ENCODE measurements around the gene ADD1.
"Not testable (repeated sequence)": the region's sequence is repeated elsewhere in the genome, so short reads cannot be mapped to it uniquely, and the experiment has no call there.

The ADD1 gene

GRCh38 chr4:2942037-2942531, 98.4 kb downstream of the ADD1 start:
- H4K20me1 ChIP-seq, result peaks cover 7 to 100% (median 96%) of the 10 kb centered on the region in 11 experiments; a peak in 21 of 22 replicates
- peak overlapping the region in 6 of 11 experiments; percentile 4 to 46 (median 20); a peak in 6 of 22 replicates for H3K9ac ChIP-seq
- peaks cover 10 to 46% (median 21%) of the 10 kb centered on the region in 10 experiments for H3K4me1 ChIP-seq
- peak overlapping the region in 2 of 11 experiments; percentile 15 to 37; a peak in 4 of 22 replicates for H3K27ac ChIP-seq
- no peak overlapping the region for H3K4me3 ChIP-seq
- no peaks in the 10 kb centered on the region for H3K27me3 ChIP-seq
- no peak for TF ChIP-seq Cebpa-rat (IDR thresholded peaks at IDR 0.05)
- H3K4me2 ChIP-seq, result peak overlapping the region in 2 of 11 experiments; percentile 14 to 18; a peak in 1 of 22 replicates
- H3K36me3 ChIP-seq, result peaks cover 98 to 100% (median 100%) of the 10 kb centered on the region in 11 experiments
- no peaks in the 10 kb centered on the region for H3K9me3 ChIP-seq (replicated peaks in 1 of 11)

- H3K4me3 ChIP-seq, result no peak overlapping the region
- H3K36me3 ChIP-seq, result peaks cover 98 to 100% (median 100%) of the 10 kb centered on the region in 11 experiments
- peak overlapping the region in 2 of 11 experiments; percentile 15 to 37; a peak in 3 of 22 replicates for H3K27ac ChIP-seq
- H3K4me2 ChIP-seq, result peak overlapping the region in 2 of 11 experiments; percentile 14 to 18; a peak in 2 of 22 replicates
- H3K4me1 ChIP-seq, result peaks cover 4 to 40% (median 14%) of the 10 kb centered on the region in 10 experiments; a peak in 19 of 20 replicates
- H3K9me3 ChIP-seq (replicated peaks in 1 of 11), result no peaks in the 10 kb centered on the region
- peak overlapping the region in 6 of 11 experiments; percentile 4 to 46 (median 20); a peak in 5 of 22 replicates for H3K9ac ChIP-seq
- H3K27me3 ChIP-seq, result no peaks in the 10 kb centered on the region
- TF ChIP-seq Cebpa-rat (IDR thresholded peaks at IDR 0.05), result no peak
- H4K20me1 ChIP-seq, result peaks cover 4 to 100% (median 96%) of the 10 kb centered on the region in 11 experiments; a peak in 21 of 22 replicates
Observed at GRCh38 chr4:2942532-2943363, 99.1 kb downstream of the ADD1 start.

- H3K4me3 ChIP-seq, result no peak overlapping the region
- peaks cover 99 to 100% (median 100%) of the 10 kb centered on the region in 11 experiments for H3K36me3 ChIP-seq
- no peaks in the 10 kb centered on the region for H3K27me3 ChIP-seq
- H3K9ac ChIP-seq, result peak overlapping the region in 2 of 11 experiments; percentile 11 to 26; a peak in 1 of 22 replicates
- no peak overlapping the region for H3K27ac ChIP-seq
- no peaks in the 10 kb centered on the region for H3K9me3 ChIP-seq (replicated peaks in 1 of 11)
- TF ChIP-seq Cebpa-rat (IDR thresholded peaks at IDR 0.05), result no peak
- H3K4me2 ChIP-seq, result no peak overlapping the region; a peak in 1 of 22 replicates
- peaks cover 0 to 33% (median 10%) of the 10 kb centered on the region in 10 experiments; a peak in 12 of 20 replicates for H3K4me1 ChIP-seq
- H4K20me1 ChIP-seq, result peaks cover 4 to 100% (median 96%) of the 10 kb centered on the region in 11 experiments; a peak in 21 of 22 replicates
Observed at GRCh38 chr4:2943364-2944090, 99.9 kb downstream of the ADD1 start.

DNA sequence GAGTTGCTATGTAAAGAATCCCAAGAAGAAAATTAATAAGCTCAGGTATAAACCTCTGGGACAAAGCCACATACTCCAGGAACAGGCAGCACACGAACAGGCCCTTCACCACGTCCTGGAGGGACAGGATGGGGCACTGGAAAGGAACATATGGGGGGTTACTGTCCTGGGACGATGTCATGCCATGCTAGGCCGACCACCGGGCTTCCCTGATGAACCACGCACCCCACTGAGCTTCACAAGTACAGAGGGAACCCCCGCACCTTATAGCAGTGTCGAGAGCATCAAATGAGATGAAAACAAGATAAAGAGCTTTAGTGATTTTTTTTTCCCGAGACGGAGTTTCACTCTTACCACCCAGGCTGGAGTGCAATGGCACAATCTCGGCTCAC, 100.4 kb downstream of the ADD1 start:
- Histone ChIP-seq H3K27ac (no peak overlapping the region), H3K4me3 (no peak overlapping the region), H3K9me3 (replicated peaks in 1 of 11) (no peaks in the 10 kb centered on the region), H3K4me2 (no peak overlapping the region), H3K9ac (0 out of 22 replicates have a peak overlapping the region, but pooled peaks of 1 of the 11 experiments have one; percentile 26), H4K20me1 (peaks cover 7 to 100% (median 98%) of the 10 kb centered on the region in 11 experiments; a peak in 21 of 22 replicates), H3K4me1 (peaks cover 0 to 27% (median 10%) of the 10 kb centered on the region in 10 experiments; a peak in 11 of 20 replicates), H3K27me3 (no peaks in the 10 kb centered on the region), H3K36me3 (peaks cover 97 to 100% (median 100%) of the 10 kb centered on the region in 11 experiments)
- TF ChIP-seq Cebpa-rat (IDR thresholded peaks at IDR 0.05), result no peak

DNA sequence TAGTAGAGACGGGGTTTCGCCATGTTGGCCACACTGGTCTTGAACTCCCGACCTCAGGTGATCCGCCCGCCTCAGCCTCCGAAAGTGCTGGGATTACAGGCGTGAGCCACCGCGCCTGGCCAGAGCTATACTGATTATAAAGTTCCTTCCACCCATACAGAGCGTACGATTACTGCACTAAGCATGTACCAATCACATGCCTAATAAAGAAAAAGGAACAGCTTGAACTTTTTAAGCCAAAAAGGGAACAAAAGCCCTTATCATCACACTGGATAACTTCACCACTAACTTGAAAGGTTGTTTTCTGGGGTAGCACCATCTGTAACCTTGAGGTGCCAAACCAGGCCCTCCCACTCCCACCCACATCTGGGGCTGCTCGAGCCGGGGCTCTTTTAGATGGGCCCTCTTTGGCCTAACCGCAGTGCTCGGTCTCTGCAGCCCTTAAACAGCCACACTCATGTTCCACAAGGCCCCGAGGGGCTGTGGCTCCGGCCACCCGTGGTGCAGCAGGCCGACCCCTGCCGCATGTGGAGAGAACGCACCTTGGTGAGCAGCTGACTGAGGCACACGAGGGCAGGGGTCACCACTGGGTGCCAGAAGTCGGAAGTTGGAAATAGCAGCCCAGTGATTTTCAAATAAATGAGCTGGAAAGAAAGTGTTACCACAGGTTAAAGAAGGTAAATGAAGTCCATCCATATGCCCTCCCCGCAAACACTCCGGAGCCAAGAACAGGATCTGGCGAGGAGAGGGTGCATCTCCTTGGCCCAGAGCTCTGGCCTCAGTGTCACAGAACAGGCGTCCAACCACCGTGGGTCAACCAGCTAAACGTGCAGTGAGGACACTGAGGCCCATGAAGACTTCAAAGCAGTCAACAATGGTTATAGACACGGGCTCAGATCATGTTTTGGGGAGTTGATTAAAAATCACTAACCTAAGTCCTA, 101.2 kb downstream of the ADD1 start:
- TF ChIP-seq Cebpa-rat (IDR thresholded peaks at IDR 0.05), result no peak
- Histone ChIP-seq H3K9ac (no peak overlapping the region), H3K27ac (no peak overlapping the region), H3K36me3 (peaks cover 97 to 100% (median 100%) of the 10 kb centered on the region in 11 experiments), H3K4me2 (no peak overlapping the region), H3K4me1 (peaks cover 0 to 20% (median 10%) of the 10 kb centered on the region in 10 experiments; a peak in 11 of 20 replicates), H3K4me3 (no peak overlapping the region), H4K20me1 (peaks cover 6 to 100% (median 98%) of the 10 kb centered on the region in 11 experiments; a peak in 21 of 22 replicates), H3K9me3 (replicated peaks in 1 of 11) (no peaks in the 10 kb centered on the region), H3K27me3 (no peaks in the 10 kb centered on the region)

GRCh38 chr4:2945619-2946604, 102.3 kb downstream of the ADD1 start:
- H3K4me1 ChIP-seq, result peaks cover 0 to 20% (median 10%) of the 10 kb centered on the region in 10 experiments; a peak in 11 of 20 replicates
- H3K27ac ChIP-seq; H3K9me3 ChIP-seq (replicated peaks in 1 of 11); H3K9ac ChIP-seq; H3K4me2 ChIP-seq; H3K27me3 ChIP-seq; H3K4me3 ChIP-seq: not testable (repeated sequence)
- peaks cover 97 to 100% (median 100%) of the 10 kb centered on the region in 11 experiments for H3K36me3 ChIP-seq
- peaks cover 3 to 100% (median 98%) of the 10 kb centered on the region in 11 experiments; a peak in 21 of 22 replicates for H4K20me1 ChIP-seq
